Ovary (tissue), 9 donors: ENCODE data around the gene CFAP100. TPM values are rescaled to one million over a fixed set of nuclear protein-coding genes. Genes with fewer than 3 reads are reported as not detected.

Source experiments
- DNase-seq, 5 donors: peaks; one replicate each; pipeline ENCODE4 v3.0.0-alpha.2; 2019 to 2020
- H3K27ac ChIP-seq, 2 donors: fragments of 200-600 bp; one replicate each; pipeline versions ENCODE4 v1.5.1 to v1.8.0; 2019 to 2022
- H3K27me3 ChIP-seq: fragments of 200-600 bp; one replicate; pipeline ENCODE4 v1.8.0; 2022
- H3K36me3 ChIP-seq: fragments of 200-600 bp; sonication (generic); one replicate; pipeline ENCODE4 v1.5.1; 2019
- H3K4me1 ChIP-seq: one replicate; pipeline ENCODE4 v1.8.1; 2013; ENCODE audit warnings: mild to moderate bottlenecking, moderate library complexity; ENCODE audit not compliant: insufficient read depth
- H3K4me3 ChIP-seq: fragments of 200-600 bp; sonication (generic); one replicate; pipeline ENCODE4 v1.5.1; 2017
- H3K9me3 ChIP-seq, 2 donors: fragments of 200-600 bp in 1 of 2; sonication (generic) in 1 of 2; one replicate each; pipeline versions ENCODE4 v1.5.1 to v1.8.1; 2013 to 2019; ENCODE audit warnings: mild to moderate bottlenecking in 1 of 2, moderate library complexity in 1 of 2
- CTCF ChIP-seq, 3 donors: fragments of 450-650 bp in 2 of 3; fragments of 200-600 bp in 1 of 3; IDR thresholded peaks; one replicate each; pipeline versions ENCODE4 v1.5.1 to v1.8.0; 2016 to 2022; ENCODE audit warnings: antibody characterized with exemption in 3 of 3, mild to moderate bottlenecking in 1 of 3
- EP300 ChIP-seq: sonication (generic); formaldehyde crosslinking; IDR thresholded peaks from one replicate; pipeline ENCODE4 v1.6.1; 2017; ENCODE audit warnings: antibody characterized with exemption
- POLR2A ChIP-seq: fragments of 450-650 bp; IDR thresholded peaks from one replicate; pipeline ENCODE4 v1.6.1; 2017; ENCODE audit warnings: antibody characterized with exemption, mild to moderate bottlenecking, moderate library complexity
- WGBS, 3 donors: extraction: QIAGEN DNeasy Blood & Tissue Kit in 1 of 3; methylation state at CpG; one replicate each; pipeline versions ENCODE4 v1.1.5 to v1.1.7; 2013 to 2017; 5-methylcytosine and 5-hydroxymethylcytosine counted together
- intact Hi-C, 4 donors: fragments of 100-400 bp; cut with DNase I; formaldehyde crosslinking; loops; one replicate each; pipeline versions ENCODE4 v1.11.0 to v1.15.1; 2022 to 2023
- polyA plus RNA-seq, 2 donors: library from polyadenylated mRNA; stranded (reverse); fragments of 200-250 nt in 1 of 2; fragments of 350-450 nt in 1 of 2; fragmentation: Illumina TruSeq in 1 of 2; extraction: RNeasy Lipid Tissue Mini Kit (QIAGEN cat#74804) in 1 of 2; gene quantifications; one replicate each; pipeline ENCODE4 v1.2.3, GENCODE V29; 2013 to 2014
- total RNA-seq, 7 donors: library from RNA; depleted of rRNA in 2 of 7; stranded (reverse); fragments of >200 nt in 2 of 7; fragmentation: NEBNext Ultra II Directional in 3 of 7; extraction: Animal tissue kit (Norgen Biotek cat#: 25700) in 3 of 7; gene quantifications; one replicate each; pipeline versions ENCODE4 v1.1.0 to v1.2.4, GENCODE V29; 2016 to 2023
- donor health status: DM: no; HTN: no; CAD: no; lungs with moderate emphysema.
- donor health status: DM: no; HTN: no; CAD: no.
- donor health status: Bipolar disorder and iron deficiency.
- donor health status: DM: yes; HTN: yes; CAD: no.
- donor health status: DM: no; HTN: no; CAD: no.
- donor health status: DM: yes; HTN: yes; CAD: no.

Gene CFAP100
- total and polyA plus RNA-seq, 9 donors, result 0.06 to 21.3 (median 1.6) TPM; not detected in 3

- no peaks in the 10 kb centered on the region for H3K36me3 ChIP-seq
- TF ChIP-seq POLR2A (no peak), EP300 (no peak), CTCF (IDR thresholded peaks at IDR 0.05) (no peak)
- no peak overlapping the region for H3K4me3 ChIP-seq
- intact Hi-C loops, result no loop called here
- H3K27me3 ChIP-seq, result no peaks in the 10 kb centered on the region
- H3K9me3 ChIP-seq, result no peaks in the 10 kb centered on the region
- 78 to 85% (median 85%) methylated on average over 7 of the region's 7 CpGs for WGBS, 3 donors
- H3K4me1 ChIP-seq, result no peaks in the 10 kb centered on the region
- DNase-seq, result no peak
- no peak overlapping the region for H3K27ac ChIP-seq
Observed at GRCh38 chr3:126416943-126417342, 22.2 kb downstream of the CFAP100 start.

- WGBS, 3 donors, result 50 to 51% (median 50%) methylated on average over 5 of the region's 5 CpGs
- no peaks in the 10 kb centered on the region for H3K9me3 ChIP-seq
- TF ChIP-seq POLR2A (no peak), EP300 (no peak), CTCF (IDR thresholded peaks at IDR 0.05) (no peak)
Observed at GRCh38 chr3:126417515-126417914, 22.8 kb downstream of the CFAP100 start.

DNA sequence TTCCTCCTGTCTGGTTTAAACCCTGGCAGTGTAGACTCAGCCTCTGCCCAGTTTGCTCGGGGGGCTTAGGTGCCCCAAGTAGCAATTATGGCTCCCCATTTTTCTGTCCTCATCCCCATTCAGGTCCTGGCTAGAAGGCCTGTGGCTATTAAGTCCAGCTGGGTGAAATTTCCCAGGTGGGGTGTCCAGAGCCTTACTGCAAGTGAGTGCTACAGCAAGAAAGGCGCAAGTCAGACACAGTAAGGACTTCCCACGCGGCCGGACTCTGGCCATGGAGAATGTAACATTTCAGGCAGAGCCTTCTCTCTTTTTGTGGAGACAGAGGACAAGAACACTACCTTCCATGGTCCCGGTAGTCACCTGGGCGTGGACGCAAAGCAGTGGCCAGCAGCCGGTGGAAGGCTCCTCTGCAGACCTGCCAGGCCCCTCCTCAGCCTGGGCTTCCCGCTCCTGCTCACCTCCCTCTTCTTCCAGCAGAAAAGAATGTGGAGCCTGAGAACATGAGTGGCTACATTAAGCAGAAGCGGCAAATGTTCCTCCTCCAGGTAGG, 23.3 kb downstream of the CFAP100 start:
- no peak for DNase-seq
- intact Hi-C loops, result no loop called here
- H3K27me3 ChIP-seq, result no peaks in the 10 kb centered on the region
- H3K9me3 ChIP-seq, result no peaks in the 10 kb centered on the region
- TF ChIP-seq CTCF (IDR thresholded peaks at IDR 0.05) (no peak), POLR2A (no peak), EP300 (no peak)
- WGBS, 3 donors, result 77 to 88% (median 84%) methylated on average over 11 of the region's 11 CpGs
- H3K36me3 ChIP-seq, result no peaks in the 10 kb centered on the region
- no peaks in the 10 kb centered on the region for H3K4me1 ChIP-seq
- no peak overlapping the region for H3K4me3 ChIP-seq
- no peak overlapping the region for H3K27ac ChIP-seq

More at GRCh38 chr3:126417515-126417914, 22.8 kb downstream of the CFAP100 start:
- Histone ChIP-seq H3K4me3 (no peak overlapping the region), H3K27me3 (no peaks in the 10 kb centered on the region), H3K4me1 (no peaks in the 10 kb centered on the region), H3K36me3 (no peaks in the 10 kb centered on the region), H3K27ac (no peak overlapping the region)
- DNase-seq, result no peak
- intact Hi-C loops, result no loop called here

DNA sequence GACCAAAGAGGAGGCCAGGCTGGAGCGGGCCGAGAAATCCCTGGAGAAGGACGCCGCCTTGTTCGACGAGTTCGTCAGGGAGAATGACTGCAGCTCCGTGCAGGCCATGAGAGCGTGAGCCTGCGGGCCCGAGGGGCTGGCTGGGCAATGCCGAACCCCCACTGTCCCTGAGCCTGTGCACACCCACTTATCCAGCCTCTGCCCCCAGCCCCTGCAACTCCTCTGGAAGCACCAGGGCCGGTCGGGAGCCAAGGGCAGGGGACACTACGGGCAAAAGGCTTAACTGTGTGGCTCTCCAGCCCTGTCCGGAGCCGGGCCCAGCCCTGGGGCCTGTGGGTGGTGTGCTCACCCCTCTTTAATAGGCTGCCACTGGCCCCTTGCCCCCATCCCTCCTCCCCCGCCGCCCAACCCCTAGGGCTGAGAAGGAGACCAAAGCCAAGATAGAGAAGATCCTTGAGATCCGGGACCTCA, 24.0 kb downstream of the CFAP100 start:
- TF ChIP-seq POLR2A (no peak), CTCF (IDR thresholded peaks at IDR 0.05) (no peak), EP300 (no peak)
- no peak for DNase-seq

More for the DNA sequence above, 24.0 kb downstream of the CFAP100 start:
- Histone ChIP-seq H3K4me3 (no peak overlapping the region), H3K36me3 (no peaks in the 10 kb centered on the region), H3K9me3 (no peaks in the 10 kb centered on the region), H3K27me3 (no peaks in the 10 kb centered on the region), H3K27ac (no peak overlapping the region), H3K4me1 (no peaks in the 10 kb centered on the region)
- intact Hi-C loops, result no loop called here
- WGBS, 3 donors, result 74 to 79% (median 77%) methylated on average over 20 of the region's 20 CpGs
